Gastroesophageal sphincter (tissue), 4 donors: ENCODE results near the gene PCSK4. TPM values are rescaled to one million over a fixed set of nuclear protein-coding genes. Genes with fewer than 3 reads are reported as not detected.
"Not testable (repeated sequence)": the region's sequence is repeated elsewhere in the genome, so short reads cannot be mapped to it uniquely, and the experiment has no call there.

Experiments
- ATAC-seq: fragments of 150-250 bp; one replicate; pipeline ENCODE4 v1.9.1; 2016; ENCODE audit warnings: mild to moderate bottlenecking, moderate library complexity
- H3K27ac ChIP-seq, 4 donors: fragments of 200-600 bp; sonication (generic) in 3 of 4; 1 replicate in 3 of 4; 2 replicates in 1 of 4; pipeline ENCODE4 v1.5.1; 2016 to 2019
- H3K27me3 ChIP-seq: fragments of 200-600 bp; sonication (generic); one replicate; pipeline ENCODE4 v1.5.1; 2019
- H3K36me3 ChIP-seq, 2 donors: fragments of 200-600 bp; sonication (generic); one replicate each; pipeline ENCODE4 v1.5.1; 2019; ENCODE audit warnings: control low read depth in 1 of 2
- H3K4me1 ChIP-seq, 3 donors: fragments of 200-600 bp; sonication (generic); 1 replicate in 2 of 3; 2 replicates in 1 of 3; pipeline ENCODE4 v1.5.1; 2016 to 2019; ENCODE audit warnings: control low read depth in 2 of 3
- H3K4me3 ChIP-seq, 2 donors: fragments of 200-600 bp; sonication (generic); one replicate each; pipeline ENCODE4 v1.5.1; 2019; ENCODE audit warnings: mild to moderate bottlenecking in 1 of 2, moderate library complexity in 1 of 2
- H3K9me3 ChIP-seq, 3 donors: fragments of 200-600 bp; sonication (generic); one replicate each; pipeline ENCODE4 v1.5.1; 2017 to 2019; ENCODE audit warnings: control low read depth in 2 of 3
- CTCF ChIP-seq, 4 experiments: fragments of 200-600 bp in 2 of 4; fragments of 450-650 bp in 2 of 4; sonication (generic) in 1 of 4; IDR thresholded peaks; one replicate each; pipeline ENCODE4 v1.5.1; 2017 to 2019; ENCODE audit warnings: antibody characterized with exemption in 4 of 4, mild to moderate bottlenecking in 2 of 4, moderate library complexity in 2 of 4
- EP300 ChIP-seq: sonication (generic); formaldehyde crosslinking; IDR thresholded peaks from one replicate; pipeline ENCODE4 v1.6.1; 2017; ENCODE audit warnings: antibody characterized with exemption, mild to moderate bottlenecking
- POLR2A ChIP-seq, 2 donors: fragments of 450-650 bp; IDR thresholded peaks; one replicate each; pipeline ENCODE4 v1.6.1; 2017; ENCODE audit warnings: antibody characterized with exemption in 2 of 2, mild to moderate bottlenecking in 2 of 2, moderate library complexity in 1 of 2
- POLR2AphosphoS5 ChIP-seq: sonication (generic); formaldehyde crosslinking; IDR thresholded peaks from one replicate; pipeline ENCODE4 v1.6.1; 2017; ENCODE audit warnings: antibody characterized with exemption
- WGBS, 2 donors: methylation state at CpG; one replicate each; pipeline ENCODE4 v1.1.5; 2018; ENCODE audit warnings: low coverage in 1 of 2; 5-methylcytosine and 5-hydroxymethylcytosine counted together
- total RNA-seq, 4 donors: library from RNA; depleted of rRNA; stranded (reverse); fragments of >200 nt; gene quantifications; one replicate each; pipeline ENCODE4 v1.1.0, GENCODE V29; 2016

The PCSK4 gene
- total RNA-seq, result 1 to 10 TPM in 3 of 4 donors, under 1 TPM in 1; 0.94 to 2.2 (median 2.0) TPM

DNA sequence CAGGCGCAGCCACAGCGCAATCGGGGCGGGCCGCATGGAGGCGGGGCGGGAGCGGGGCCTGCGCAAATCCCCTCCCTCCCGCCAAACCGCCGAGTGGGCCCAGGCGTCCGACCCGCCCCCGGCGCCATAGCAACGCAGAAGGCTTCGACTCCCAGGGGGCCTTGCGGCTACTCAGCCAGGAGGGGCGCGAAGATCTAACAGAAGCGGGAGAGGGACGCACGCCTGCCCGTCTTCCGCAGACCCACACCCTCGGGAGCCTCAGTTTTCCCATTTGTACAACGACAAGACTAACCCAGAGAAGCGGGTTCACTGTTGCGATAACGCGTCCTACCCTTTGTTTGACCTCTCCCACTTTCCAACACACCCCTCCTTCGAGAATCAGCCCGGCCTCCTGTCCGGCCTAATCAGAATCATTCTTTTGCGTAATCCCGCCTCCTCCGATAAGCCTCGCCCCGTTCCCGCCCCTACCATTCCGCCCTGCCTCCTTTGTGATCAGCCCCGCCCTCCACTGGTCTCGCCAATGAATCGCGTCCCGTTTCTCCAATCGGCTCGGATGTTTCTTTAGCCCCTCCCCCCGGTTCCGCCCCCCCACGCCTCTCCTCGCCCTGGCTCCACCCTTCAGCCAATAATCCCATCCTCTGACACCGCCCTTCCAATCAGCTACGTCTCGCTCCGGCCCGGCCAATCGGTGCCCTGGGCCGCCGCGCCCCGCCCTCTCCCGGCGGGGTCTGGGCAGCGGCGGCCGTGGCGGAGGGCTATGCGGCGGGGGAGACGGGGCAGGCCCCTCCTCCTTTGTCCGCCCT lies at the start of gene PCSK4:
PCSK4 (minus strand) TSS at position 40 of the 803 bp plus-strand sequence; CDS start at position 36, 4 bp downstream.
- peak; percentile 96 for ATAC-seq
- Histone ChIP-seq H3K9me3 (no peaks in the 10 kb centered on the region), H3K36me3 (no peaks in the 10 kb centered on the region), H3K27me3 (peaks cover 21% of the 10 kb centered on the region), H3K4me3 (peak within 1 kb of the TSS; percentile 43 to 62), H3K27ac (peak within 1 kb of the TSS; percentile 2 to 90 (median 78)), H3K4me1 (peaks cover 0 to 23% (median 12%) of the 10 kb centered on the region in 3 donors)
- 0 to 1% methylated on average over 12 to 26 of the region's 74 CpGs for WGBS, 2 donors
- TF ChIP-seq POLR2A (IDR thresholded peaks at IDR 0.05), result peak in 1 of 2 donors; percentile 31
- TF ChIP-seq EP300, result no peak
- no peak for TF ChIP-seq POLR2AphosphoS5
- peak in 1 of 4 experiments; percentile 9 for TF ChIP-seq CTCF (IDR thresholded peaks at IDR 0.05)

DNA sequence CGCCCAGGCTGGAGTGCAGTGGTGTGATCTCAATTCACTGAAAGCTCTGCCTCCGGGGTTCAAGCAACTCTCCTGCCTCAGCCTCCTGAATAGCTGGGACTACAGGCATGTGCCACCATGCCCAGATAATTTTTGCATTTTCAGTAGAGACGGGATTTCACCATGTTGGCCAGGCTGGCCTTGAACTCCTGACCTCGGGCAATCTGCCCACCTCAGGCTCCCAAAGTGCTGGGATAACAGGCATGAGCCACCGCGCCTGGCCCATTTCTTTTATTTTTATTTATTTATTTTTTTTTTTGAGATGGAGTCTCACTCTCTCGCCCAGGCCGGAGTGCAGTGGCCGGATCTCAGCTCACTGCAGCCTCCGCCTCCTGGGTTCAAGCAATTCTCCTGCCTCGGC lies 49.6 kb upstream of the PCSK4 start:
- Histone ChIP-seq H3K4me1 (peaks cover 0 to 23% (median 0%) of the 10 kb centered on the region in 3 donors), H3K27ac (peak overlapping the region in 2 of 4 donors; percentile 16 to 39), H3K27me3 (peaks cover 32% of the 10 kb centered on the region)
- not testable (repeated sequence) for H3K4me3 ChIP-seq, ATAC-seq, H3K36me3 ChIP-seq, H3K9me3 ChIP-seq
- WGBS, 2 donors, result 70 to 85% methylated on average over 2 to 5 of the region's 11 CpGs

- Histone ChIP-seq H3K4me3 (no peak overlapping the region), H3K9me3 (no peaks in the 10 kb centered on the region), H3K27me3 (peaks cover 35% of the 10 kb centered on the region), H3K4me1 (peaks cover 0 to 23% (median 0%) of the 10 kb centered on the region in 3 donors), H3K27ac (no peak overlapping the region), H3K36me3 (no peaks in the 10 kb centered on the region)
- 5 to 10% methylated on average over 2 to 4 of the region's 15 CpGs for WGBS, 2 donors
- TF ChIP-seq EP300 (no peak), POLR2AphosphoS5 (no peak), POLR2A (IDR thresholded peaks at IDR 0.05) (no peak), CTCF (IDR thresholded peaks at IDR 0.05) (no peak)
- ATAC-seq, result no peak
Observed at GRCh38 chr19:1538978-1539377, 48.8 kb upstream of the PCSK4 start.

DNA sequence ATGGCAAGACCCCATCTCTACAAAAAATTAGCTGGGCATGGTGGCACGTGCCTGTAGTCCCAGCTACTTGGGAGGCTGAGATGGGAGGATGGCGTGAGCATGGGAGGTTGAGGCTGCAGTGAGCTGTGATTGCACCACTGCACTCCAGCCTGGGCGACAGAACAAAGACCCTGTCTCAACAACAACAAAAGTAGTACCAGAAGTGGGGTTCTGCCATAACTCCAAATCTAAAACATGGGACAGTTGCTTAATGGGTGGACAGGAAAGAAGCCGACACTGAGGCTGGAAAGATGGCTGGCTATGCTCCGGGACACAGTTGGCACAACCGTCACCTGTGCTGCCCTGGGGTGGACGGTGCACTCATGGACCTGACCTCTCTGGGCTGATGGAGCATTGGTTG lies 45.5 kb upstream of the PCSK4 start:
- WGBS, 2 donors, result 91 to 92% methylated on average over 4 of the region's 7 CpGs
- not testable (repeated sequence) for H3K36me3 ChIP-seq, H3K27ac ChIP-seq, H3K9me3 ChIP-seq, H3K4me3 ChIP-seq, ATAC-seq
- peaks cover 59% of the 10 kb centered on the region for H3K27me3 ChIP-seq
- H3K4me1 ChIP-seq, result peaks cover 0 to 21% (median 0%) of the 10 kb centered on the region in 3 donors

- no peak for TF ChIP-seq EP300
- no peak for TF ChIP-seq POLR2AphosphoS5
- TF ChIP-seq POLR2A (IDR thresholded peaks at IDR 0.05), result no peak
- no peak for TF ChIP-seq CTCF (IDR thresholded peaks at IDR 0.05)
- Histone ChIP-seq H3K27ac (no peak overlapping the region), H3K9me3 (no peaks in the 10 kb centered on the region), H3K36me3 (no peaks in the 10 kb centered on the region), H3K27me3 (peaks cover 66% of the 10 kb centered on the region), H3K4me1 (peaks cover 0 to 13% (median 0%) of the 10 kb centered on the region in 3 donors), H3K4me3 (no peak overlapping the region)
- 80% methylated on average over 1 of the region's 14 CpGs; no CpG with 5 or more reads in 1 of the 2 donors for WGBS, 2 donors
- ATAC-seq, result no peak
Observed at GRCh38 chr19:1534972-1535371, 44.8 kb upstream of the PCSK4 start.
